GM12872 (cell line): ENCODE results near the gene ARMH1.

Experiments used
- CTCF ChIP-seq: IDR thresholded peaks from 3 replicates; pipeline ENCODE4 v1.5.1; 2011; ENCODE audit warnings: low read depth, mild to moderate bottlenecking, low read length, moderate library complexity; ENCODE audit not compliant: insufficient read depth

ARMH1 gene

GRCh38 chr1:44723064-44723463 lies 48.5 kb downstream of the ARMH1 start:
- TF ChIP-seq CTCF, result no peak

GRCh38 chr1:44723496-44724295 lies 49.2 kb downstream of the ARMH1 start:
- TF ChIP-seq CTCF, result no peak

GRCh38 chr1:44724296-44724954 lies 49.9 kb downstream of the ARMH1 start:
- TF ChIP-seq CTCF, result no peak

GRCh38 chr1:44724955-44725698 lies 50.6 kb downstream of the ARMH1 start:
- TF ChIP-seq CTCF, result no peak

GRCh38 chr1:44730741-44731512 lies 56.4 kb downstream of the ARMH1 start, which contains the start of gene RNU5D-1:
Gene RNU5D-1, minus strand, starts transcription at chr1:44731170.
- peak; percentile 74 for TF ChIP-seq CTCF

GRCh38 chr1:44733365-44733764 lies 58.9 kb downstream of the ARMH1 start:
- TF ChIP-seq CTCF, result no peak
